ENCODE data around the gene PDZRN3.

The PDZRN3 gene

DNA sequence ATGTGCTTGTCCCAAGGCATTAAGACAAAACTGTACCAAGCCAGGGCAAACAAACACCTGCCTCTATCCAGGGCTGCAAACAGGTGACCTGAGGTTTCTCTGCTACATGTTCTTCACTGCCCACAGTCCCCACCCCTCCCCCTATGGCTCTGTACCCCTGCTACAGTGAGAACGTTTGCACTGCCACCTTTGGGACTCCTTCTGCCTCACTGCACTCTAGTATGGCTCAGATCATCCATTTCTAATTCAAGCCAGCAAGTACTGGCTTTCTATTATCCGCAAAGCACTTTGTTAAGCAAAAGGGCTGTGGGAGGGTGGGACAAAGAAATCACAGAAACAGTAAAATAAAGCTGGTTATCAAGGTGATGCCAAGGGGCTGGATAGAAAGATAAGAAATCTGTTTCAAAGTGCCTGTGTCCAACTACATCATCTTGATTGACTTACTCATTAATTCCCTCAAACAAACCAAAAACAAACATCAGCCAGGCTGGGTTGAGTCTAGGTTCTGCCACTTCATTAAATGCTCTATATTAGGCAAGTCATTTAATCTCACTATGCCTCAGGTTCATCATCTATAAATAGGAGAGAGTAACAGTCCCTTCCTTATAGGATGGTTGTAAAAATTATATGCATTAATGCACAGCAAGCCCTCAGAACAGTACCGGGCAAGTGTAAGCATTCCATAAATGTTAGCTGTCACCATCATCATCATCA is 95.3 kb downstream of the PDZRN3 start:
- in situ Hi-C loops (cut with MboI; ENCODE audit: low sequenced_read_pairs): no loop called here

DNA sequence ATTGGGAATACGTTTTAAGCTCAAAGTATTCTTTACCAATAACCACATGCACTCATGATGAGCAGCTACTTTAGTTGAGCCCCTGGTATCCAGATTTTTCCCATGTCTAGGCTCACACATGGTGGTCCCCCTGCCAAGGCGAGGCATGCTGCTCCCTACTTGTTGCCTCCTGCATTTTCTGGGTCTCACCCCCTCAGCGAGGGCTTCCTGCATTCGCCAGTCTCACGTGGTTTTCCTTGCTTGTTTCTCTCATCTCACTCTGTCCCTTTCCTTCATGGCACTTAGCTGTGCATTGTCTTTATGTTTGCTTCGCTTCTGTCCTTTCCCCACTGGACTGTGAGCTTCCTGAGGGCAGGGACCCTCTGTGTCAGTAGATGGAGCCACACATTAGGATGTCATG is 99.2 kb downstream of the PDZRN3 start:
- in situ Hi-C loops (cut with MboI; ENCODE audit: low sequenced_read_pairs): no loop called here

DNA sequence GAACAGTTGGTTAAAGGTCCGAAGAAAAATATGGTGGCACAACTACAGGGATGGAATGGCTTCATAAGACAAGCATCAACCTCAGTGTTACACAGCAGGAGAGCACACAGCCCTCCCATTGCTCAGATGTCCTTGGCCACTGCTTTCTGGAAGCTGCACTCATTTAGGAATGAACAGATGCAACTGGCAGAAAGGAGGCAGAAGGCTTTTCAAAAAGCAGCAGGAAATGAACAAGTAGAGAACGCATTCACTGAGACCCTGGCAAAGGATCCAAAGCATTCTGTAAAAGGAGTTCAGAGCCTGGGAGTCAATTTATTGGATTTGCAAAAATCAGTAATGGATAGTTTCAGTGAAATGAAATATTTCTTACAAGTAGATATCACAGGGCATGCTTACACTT is 101.1 kb downstream of the PDZRN3 start:
- in situ Hi-C loops (cut with MboI; ENCODE audit: low sequenced_read_pairs): no loop called here

DNA sequence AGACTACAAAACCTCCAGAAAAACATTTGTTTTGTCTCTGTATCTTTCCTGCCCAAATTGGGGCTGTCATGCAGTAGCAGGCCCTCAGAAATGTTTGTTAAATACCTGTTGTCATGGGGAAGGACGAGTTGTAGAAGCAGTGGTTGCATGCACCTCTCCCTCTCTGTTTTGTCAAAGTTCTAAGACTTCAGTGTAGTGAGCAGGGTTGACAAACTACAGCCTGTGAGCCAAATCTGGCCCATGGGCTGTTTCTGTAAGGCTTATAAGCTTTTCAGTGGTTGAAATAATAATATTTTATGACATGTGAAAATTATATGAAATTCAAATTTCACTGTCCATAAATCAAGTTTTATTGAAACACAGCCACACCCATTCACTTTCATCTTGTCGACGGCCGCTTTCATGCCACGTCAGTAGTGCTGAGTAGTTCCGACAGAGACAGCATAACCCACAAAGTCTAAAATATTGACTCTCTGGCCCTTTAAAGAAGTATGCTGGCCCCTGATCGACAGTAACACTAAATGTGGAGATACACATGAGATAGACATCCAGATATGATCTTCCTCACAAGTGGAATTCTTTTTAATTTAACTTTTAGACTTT is 102.9 kb downstream of the PDZRN3 start:
- in situ Hi-C loops (cut with MboI; ENCODE audit: low sequenced_read_pairs): no loop called here

DNA sequence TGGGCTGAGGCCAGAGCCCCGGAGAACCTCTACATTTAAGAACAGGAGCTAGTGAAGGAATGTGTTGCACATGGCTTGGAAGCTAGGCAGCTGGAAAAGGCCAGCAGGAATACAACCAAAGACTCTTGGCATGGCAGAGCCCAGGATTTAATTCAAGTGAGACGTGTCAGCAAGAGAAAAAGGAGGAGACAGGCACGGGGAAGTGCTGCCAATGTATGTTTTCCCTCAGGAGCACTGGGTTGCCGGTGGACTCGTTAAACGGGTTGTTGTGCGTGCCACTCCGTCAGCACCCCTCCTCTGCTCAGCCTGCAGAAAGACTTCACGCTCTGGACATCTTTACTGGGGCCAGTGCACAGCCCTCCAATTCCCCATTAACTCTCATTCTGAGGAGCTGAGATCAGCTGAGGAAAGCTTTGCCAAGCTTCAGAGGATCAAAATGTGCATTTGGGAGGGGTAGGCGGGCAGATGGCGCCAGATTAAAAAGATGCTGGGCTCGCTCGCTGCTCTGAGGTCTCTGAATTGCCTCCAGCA is 103.7 kb downstream of the PDZRN3 start:
- in situ Hi-C loops (cut with MboI; ENCODE audit: low sequenced_read_pairs): no loop called here

DNA sequence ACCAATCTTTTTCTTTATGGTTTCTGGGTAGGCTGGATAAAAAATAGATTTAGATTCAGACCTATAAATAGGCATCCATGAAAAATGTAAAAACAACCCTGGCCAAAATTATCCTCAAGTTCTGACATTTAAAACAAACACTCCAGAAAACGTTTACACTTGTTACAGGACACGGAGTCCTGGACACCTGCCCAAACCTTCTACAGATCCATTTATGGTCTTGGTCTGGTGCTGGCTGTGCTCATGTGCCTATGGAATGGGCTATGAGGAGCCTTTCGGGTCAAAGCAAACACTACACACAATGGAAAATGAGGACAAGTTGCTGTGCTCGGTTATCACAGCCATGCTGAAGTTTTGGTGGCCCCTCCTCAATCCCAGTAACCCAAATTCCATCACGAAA is 108.1 kb downstream of the PDZRN3 start:
- in situ Hi-C loops (cut with MboI; ENCODE audit: low sequenced_read_pairs): no loop called here

DNA sequence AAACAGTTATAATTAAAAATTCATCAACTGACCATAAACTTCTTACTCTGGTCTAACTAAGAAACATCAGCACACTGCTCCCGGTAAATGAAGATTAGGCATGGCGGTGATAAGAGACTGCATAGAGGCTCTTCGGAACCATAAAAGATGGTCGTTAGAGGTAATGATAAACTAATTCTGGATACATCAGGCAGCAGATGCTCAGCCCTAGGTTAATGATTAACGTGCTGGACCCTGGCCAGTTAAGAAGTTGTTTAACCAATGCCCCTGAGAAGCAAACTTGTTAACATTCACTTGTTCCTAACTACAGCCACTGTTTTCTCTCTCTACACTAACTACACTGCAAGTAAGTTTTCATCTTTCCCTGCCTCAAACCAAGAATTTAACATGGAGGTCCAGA is 111.5 kb downstream of the PDZRN3 start:
- in situ Hi-C loops (cut with MboI; ENCODE audit: low sequenced_read_pairs): no loop called here

DNA sequence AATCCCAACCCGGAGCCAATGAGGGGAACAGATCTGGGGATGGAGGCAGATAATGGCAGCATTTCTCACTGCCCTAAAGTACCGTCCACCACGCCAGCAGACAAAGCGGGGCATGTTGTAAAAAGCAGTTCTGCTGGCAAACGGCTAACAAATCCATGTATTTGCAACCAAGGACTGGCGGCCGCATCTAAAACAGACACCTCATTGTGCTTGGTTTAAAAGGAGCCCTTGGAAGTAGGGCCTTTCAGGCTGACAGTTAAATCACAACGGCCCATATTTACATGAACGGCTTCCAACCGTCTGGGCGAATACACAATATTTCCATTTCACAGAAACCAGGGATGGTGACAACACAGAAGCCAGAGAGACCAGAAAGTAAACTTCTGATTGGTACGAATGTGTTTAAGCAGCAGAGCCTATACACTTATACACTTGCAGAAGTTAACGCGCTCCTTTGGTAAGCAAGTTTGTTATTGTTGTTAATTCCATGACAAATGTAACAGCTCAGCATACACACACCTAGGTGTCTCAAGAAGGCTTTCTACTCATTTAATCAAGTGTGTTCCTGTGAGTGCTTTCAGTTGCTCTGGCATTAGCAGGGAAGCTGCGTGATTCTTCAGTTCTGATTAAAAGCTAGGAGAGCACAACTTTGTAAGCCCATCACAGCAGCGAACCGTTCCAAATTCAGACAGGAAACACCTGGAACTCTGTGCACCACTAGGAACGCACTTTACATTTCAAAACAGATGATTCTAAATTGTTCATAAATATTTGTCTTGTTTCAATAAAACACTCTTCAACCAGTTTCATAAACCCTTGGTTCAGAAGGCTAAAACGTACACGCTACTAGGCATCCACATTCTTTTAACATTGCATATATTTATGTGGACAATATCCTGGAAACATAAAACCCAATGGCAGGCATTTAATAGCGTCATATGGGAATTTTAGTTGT is 112.9 kb downstream of the PDZRN3 start:
- in situ Hi-C loops (cut with MboI; ENCODE audit: low sequenced_read_pairs): no loop called here

DNA sequence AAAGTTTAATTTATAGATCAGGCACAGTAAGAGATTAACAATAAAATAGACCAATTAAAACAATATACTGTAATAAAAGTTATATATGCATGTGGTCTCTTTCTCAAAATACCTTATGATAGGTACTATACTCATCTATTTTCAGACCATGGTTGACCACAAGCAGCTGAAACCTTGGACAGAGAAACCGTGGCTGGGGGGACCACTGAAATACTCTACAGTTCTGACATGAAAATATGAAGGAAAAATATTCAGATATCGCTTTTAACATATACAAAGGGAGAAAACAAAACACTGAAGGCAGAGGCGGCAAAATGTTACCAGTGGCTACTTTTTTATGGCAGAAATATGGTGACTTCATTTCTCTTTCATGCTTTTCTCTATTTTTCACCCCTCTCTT is 114.0 kb downstream of the PDZRN3 start:
- in situ Hi-C loops (cut with MboI; ENCODE audit: low sequenced_read_pairs): no loop called here

DNA sequence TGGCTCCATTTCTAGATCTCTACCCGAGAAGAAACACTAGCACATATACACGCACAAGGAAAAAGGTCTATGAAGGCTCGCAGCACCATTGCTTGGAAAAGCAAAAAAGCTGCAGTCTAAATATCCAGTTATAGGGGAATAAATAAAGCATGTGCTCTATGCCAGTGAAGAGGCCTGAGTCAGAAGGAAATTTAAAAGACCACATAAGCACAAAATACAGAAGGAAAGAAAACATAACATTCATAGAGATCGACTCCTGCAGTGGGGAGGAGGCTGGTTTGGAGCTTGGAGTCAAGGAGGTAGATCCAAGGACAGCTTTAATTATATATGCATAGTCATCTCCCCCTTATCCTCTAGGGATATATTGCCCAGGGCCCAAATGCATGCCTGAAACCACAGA is 114.4 kb downstream of the PDZRN3 start:
- in situ Hi-C loops (cut with MboI; ENCODE audit: low sequenced_read_pairs): no loop called here

DNA sequence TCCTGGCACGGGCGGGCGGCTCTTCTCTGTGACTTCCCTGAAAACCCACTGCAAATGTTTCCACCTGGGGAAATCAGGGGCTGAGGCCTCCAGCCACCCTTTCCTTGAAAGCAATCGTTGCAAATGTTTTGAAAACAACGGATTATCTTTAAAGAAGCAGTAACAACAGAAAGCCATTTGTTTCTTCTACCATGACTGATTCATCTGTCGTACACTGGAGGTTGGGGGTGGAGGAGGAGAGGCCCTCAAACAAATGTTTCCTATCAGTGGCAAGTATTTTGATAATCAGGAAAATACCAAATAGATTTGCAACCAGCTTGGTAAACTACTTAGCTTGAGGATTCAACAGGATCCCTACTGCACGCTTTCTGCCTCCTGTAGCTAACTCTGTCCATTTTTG is 114.9 kb downstream of the PDZRN3 start:
- in situ Hi-C loops (cut with MboI; ENCODE audit: low sequenced_read_pairs): no loop called here

DNA sequence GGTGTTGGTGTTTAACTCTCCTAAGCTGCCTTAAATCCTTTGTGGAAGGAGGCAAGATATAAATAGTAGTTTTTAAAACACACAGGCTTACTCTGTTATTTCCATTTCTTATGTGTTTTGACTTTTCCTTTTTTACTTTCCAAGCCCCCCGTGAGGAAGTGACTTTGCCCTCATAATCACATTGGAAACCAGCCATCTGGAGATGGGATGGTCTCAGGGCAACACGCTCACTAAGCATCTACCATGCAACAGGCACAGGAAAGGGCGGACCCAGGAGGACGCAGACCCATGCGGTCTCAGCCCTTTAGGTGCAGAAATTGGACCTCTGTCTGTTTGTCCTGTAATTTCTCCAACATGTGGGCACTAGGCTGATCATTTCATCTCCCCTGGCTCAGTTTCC is 115.7 kb downstream of the PDZRN3 start:
- in situ Hi-C loops (cut with MboI; ENCODE audit: low sequenced_read_pairs): no loop called here

DNA sequence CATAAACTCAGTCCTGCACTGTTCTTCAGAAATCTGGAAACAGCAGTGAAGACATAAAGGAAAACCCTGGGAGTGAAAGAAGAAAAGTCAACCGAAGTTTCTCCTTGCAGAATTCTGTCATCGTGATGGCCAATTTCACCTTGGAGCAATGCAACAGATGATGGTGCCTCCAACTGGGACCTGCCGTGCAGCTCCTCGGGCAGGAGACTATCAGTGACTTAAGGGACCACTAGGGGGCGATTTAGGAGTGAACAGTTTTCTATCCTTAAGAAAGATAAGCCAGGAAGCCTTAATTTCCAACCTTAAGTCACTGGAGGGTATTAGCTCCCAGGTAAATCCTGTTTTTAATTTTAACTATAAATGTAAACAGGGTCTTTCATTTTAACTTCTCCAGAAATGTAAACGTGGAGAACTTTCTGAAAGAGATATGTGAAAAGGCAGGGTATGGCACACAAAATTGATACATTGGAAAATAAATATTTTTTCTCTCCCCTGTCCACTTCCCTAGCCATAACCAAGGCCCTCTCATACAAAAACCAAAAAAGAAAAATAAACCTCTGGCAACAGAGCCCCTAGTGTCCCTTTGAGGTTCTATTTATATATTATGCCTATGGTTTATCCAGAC is 116.3 kb downstream of the PDZRN3 start:
- in situ Hi-C loops (cut with MboI; ENCODE audit: low sequenced_read_pairs): no loop called here

DNA sequence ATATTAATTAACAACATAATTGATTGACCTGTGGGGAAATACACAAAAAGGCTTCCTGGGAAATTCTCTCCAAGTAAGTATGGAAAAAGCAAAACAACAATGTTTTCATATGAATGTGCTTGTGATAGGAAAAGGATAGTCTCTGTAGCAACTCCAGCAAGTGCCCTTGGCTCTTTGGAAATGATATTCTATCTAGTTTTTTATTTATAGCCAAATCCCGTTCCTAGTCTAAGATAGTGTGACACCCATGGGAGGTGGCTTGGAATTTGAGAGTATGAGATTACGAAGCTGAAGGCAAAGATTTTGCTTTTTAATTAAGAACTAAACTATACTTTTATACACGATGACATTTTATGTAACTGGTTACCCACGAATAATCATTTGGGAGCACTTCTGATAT is 119.9 kb downstream of the PDZRN3 start:
- in situ Hi-C loops (cut with MboI; ENCODE audit: low sequenced_read_pairs): no loop called here

DNA sequence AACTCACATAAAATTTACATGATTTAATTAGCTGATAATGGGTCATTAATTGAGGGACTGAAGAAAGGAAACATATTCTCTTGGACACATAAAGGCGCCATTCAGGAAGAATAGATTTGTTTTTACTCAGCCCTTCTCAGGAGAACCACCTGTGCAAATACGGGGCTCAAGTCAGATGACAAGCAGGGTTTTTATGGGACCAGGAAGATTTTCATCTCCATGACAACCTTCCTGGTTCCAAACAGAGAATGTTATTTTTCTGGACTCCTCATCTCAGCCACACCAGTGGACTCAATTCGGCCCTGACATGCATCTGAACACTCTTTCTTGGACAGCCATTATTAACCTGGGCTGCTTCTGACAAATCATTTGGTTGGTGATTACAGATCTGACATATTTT is 120.5 kb downstream of the PDZRN3 start:
- in situ Hi-C loops (cut with MboI; ENCODE audit: low sequenced_read_pairs): no loop called here

DNA sequence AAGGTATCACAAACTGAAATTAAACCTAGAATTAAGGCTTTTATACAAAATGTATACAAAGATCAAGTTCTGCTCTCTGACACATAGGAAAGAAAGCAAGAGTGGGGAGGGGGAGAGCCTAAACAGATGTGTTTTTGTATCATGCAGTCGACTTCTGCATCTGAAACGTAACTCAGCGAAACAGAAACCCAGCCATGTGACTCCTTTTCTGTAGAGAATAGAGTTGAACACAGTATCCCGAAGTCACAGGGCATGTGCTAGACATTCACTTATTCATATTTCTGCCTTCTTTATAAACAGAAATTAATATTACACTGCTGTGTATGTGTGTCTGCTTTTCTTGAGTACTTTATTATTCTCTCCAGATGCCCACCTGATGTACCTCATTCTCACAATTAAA is 121.0 kb downstream of the PDZRN3 start:
- in situ Hi-C loops (cut with MboI; ENCODE audit: low sequenced_read_pairs): no loop called here

DNA sequence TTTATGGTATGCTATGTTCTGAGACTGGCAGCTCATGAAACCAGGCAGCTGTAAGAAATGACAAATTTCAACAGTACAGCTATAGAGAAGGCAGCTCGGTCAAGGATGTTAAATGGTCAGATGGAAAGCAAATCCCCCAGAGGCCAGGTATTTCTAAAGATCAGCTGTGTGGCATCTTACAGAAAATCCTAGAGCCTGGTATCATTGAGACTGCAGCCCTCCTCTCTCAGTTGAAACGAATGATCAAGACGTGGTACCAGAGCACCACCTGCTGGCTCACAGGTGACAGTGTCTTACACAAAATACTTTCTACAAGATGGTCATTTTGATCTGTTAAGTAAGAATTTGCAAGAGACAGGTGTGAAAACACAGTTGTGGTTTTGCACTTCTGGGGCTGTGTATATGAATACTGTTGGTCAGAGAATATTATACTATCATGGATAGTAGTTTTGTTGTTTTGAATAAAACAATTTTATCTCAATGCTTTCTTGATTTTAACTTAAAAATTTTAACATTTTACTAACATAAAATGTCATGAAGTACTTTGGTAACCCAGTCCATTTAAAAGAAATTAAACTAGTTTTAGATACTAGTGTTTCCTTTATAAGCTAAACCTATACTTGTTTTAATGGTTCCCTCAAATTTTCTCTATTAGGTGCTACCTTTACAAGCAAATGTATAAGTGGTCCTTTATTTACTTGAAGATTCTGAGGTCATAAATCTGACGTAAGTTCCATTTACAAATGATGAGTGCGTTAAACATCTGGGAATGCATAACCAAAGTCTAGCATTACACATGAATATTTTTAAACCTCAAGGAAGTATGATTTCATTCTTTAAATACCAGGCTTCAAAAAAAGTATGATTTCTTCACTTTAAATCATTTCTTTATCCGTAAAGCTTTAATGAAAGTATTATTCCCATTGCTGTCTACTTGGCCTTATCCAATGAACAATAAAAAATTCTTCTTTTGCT is 121.8 kb downstream of the PDZRN3 start:
- in situ Hi-C loops (cut with MboI; ENCODE audit: low sequenced_read_pairs): no loop called here

DNA sequence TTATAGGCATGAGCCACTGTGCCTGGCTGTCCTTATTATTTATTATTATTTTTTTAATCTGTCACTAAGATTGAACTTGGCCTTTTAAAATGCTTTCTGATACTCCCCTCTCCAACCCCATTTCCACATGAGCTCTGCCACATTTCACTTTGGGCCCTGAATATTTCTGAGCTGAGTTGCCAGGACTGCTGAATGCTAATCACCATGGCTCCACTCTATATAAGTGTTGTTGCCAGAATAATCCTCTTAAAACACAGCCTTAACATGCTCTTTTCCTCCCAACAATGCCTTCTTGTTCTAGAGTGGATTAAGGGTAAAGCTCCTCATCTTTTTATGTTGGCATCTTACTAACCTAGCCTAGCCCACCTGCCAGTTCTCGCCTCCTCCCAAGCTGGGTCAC is 124.4 kb downstream of the PDZRN3 start:
- in situ Hi-C loops (cut with MboI; ENCODE audit: low sequenced_read_pairs): no loop called here

DNA sequence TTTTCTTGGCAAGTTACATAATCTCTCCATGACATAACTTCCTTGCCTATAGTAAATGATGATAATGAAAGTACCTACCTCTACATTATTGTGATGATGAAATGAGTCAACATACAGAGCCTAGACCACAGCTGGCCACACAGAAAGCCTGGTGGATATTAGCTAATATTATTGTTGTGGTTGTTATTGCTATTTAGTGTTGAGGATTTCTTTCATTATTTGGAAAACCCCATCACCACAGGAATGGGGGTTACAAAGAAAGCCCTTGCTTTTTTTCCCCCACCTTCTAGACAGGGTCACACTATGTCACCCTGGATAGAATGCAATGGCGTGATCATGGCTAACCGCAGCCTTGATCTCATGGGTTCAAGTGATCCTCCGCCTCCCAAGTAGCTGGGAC is 125.0 kb downstream of the PDZRN3 start:
- in situ Hi-C loops (cut with MboI; ENCODE audit: low sequenced_read_pairs): no loop called here
